NCI-H2196 (cell line): Measurements from ENCODE around the gene GIPC1.

Source experiments
- DNase-seq: peaks from one replicate; lab custom pipeline; 2025; ENCODE audit not compliant: unreplicated experiment; lab: John Stamatoyannopoulos, UW

Gene GIPC1

DNA sequence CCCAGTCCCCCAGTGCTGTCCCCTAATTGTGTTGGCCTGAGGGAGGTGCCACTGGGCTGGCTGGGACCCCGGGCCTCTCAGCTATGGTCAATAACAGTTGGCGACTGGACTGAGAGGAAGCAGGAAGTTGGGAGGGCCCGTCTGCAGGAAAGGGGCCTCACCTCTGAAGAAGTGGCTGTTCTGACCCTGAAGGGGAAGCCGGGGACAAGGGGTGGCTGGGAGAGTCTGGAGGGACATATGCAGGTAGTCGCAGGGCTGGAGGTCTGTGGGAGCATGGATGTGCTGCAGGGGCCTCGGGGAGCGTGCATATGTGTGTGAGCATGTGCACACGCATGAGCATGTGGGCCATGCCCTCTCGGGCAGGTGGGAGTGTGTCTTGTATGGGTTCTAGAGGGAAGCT, 56.9 kb downstream of the GIPC1 start:
- DNase-seq, result no peak

DNA sequence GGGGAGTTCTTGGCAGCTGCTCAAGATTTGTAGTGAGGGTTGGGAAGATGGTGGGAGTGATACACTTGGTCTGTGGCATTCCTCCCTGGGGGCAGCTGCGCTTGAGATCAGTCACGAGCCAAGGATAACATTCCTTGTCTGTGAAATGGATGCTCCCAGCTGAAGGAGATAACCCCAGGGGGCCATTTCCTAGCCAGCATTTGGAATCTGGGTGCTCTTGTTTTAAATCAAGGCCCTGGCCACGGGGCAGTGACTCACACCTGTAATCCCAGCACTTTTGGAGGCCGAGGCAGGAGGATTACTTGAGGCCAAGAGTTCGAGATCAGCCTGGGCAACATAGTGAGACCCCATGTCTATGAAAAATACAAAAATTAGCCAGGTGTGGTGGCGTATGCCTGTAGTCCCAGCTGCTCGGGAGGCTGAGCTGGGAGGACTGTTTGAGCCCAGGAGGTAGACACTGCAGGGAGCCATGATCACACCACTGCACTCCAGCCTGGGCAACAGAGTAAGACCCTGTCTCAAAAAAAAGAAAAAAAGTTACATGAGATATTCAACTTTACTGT, 58.3 kb downstream of the GIPC1 start:
- no peak for DNase-seq

DNA sequence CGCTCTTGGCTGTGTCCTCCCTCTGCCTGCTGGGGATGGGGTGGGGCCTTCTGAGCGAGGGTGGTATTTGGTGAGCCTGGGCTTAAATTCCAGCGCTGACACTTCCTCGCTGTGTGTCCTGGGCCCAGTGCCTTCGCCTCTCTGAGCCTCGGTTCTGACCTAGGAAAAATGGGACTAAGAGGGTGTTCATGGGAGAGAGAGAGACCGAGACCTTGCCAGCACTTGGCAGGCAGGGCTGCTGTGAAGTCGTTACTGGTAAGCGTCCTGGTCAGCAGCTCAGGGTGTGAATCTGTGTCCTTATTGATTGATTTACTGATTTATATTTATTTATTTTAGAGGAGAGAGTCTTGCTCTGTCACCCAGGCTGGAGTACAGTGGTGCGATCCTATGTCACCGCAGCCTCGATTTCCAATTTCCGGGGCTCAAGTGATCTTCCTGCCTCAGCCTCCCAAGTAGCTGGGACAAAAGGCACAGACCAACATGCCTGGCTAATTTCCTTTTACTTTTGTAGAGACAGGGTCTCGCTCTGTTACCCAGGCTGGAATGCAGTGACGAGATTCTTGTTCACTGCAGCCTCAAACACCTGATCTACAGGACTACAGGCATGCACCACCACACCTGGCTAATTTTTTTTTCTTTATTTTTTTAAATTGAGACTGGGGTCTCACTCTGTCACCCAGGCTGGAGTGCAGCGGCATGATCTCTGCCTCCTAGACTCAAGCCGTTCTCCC, 60.4 kb downstream of the GIPC1 start:
- no peak for DNase-seq

DNA sequence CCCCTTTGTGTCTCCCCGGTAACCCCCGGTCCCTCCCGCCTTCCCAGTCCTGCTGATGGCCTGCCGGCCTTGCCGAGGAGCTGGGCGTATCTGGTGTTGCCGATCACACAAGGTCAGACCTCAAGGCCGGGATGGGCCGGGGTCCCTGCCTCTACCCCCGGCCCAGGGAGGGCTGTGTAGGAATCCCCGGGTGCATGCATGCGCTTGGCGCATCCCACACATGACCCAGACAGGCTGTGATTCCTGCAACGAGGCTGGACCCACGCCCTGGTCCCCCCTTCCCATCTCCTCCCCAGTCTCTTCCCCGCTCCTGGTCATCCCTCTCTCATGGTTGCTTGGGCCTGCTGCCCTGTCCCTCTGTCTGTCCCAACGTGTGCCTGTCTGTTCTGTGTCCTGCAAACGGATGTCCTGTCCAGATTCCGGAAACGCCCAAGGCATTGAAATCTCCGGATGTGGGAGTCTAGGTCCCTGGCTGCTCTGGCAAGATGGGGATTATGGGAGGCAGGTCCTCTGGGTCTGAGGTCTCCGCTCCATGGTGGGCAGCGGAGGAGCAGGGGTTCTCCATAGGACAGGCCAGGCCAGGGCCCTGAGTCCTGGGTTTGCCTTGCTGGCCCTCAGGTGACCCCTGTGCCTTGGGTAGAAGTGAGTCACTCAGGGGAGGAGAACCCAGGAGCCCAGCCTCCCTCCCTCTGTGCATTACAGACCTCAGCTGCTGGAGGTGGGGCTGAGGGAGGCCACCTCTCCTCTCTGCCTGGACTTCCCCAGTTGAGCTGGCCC, 61.2 kb downstream of the GIPC1 start:
- peak; percentile 32 for DNase-seq

DNA sequence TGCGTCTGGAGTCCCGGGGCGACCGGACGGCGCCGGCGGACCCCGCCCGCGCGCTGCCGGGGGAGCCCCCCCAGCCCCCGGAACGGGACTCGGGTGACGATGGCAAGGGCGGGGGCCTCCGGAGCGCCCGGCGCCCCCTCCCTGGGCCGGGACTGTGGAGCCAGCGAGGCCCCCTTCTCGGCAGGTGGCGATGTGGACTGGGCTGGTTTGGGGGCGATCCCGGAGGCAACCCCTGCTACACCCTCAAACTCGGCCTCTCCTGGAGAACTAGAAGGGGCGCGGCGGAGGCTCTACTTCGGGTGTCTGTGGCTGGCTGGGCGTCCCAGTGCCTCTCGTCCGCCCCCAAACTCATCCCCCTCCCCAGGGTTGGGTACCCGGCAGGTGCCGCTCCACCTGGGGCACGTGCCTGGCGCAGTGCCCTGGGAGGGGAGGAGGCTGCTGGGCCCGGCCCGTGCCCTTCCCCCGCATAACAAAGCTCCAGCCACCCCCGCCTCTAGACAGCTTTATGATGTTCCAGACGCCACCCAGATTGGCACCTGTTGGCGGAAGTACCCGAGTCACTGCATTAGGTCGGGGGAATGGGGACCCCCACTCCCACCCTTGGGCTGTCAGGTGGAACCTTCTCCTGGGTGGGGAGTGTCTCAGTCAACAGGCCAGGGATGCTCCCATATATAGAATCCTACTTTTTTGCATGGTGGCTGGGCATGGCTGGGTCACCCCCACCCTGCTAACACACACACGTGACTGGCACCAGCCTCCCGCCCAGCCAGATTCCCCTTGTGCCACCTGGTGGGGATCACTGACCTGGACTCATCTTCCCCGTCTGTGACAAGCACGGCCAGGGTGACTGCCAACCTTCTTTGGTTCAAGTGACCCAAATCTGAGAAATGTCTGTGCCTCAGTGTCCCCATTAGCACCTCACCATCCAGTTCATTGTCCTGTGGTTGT, 62.1 kb downstream of the GIPC1 start:
- peak; percentile 91 for DNase-seq

DNA sequence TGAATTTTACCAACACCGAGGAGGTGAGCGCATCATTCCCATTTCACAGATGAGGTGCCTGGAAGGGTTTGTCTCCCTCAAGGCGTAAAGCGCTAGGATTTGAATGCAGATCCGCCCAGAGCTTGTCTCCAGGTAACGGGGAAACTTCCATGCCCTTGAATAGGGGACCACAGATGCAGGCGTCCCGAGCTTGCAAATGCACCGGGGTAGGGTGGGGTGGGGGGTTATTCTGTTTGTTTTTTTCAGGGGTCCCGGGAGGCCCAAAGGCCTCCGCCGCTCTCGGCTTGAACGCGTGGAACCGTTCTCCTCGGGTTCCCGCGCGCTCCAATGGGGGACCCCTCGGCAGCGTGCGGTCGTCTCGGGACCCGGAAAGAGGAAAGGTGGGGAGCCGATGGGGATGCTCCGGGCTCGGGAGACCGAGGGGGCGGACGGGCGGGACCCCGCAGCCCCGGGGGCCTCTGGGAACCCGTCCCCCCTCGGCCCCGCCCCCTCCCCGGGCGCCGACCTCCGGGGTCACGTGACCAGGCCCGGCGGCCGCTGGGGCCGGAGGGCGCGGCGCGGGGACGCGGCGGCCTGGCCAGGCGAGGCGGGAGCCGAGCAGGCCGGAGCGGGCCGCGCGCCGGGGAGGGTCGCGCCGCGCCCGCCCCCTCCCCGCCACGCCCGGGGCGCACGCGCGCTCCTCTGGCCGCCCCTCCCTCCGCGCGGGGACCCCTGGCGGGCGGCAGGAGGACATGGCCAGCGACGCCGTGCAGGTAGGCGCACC, 63.0 kb downstream of the GIPC1 start, which contains the start of gene PKN1:
PKN1 (plus strand) TSS at position 516 of the 763 bp plus-strand sequence; CDS start at position 732, 216 bp downstream.
- peak; percentile 77 for DNase-seq

DNA sequence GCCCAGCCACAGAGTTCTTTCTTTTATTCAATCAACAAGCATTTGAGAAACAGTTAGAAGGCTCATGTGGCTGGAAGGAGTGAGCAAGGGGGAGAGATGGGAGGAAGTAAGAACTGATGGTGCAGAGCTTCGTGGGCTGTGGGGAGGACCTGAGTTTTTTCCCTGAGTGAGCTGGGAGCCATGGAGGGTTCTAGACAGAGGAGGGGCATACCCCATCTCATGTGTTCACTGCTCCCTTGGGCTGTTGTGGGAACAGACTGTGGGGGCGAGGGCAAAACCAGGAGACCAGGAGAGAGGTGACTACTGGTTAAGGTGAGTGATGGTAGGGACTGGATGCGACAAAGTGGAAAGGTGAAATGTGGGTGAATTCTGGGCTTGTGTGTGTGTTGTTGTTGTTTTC, 65.2 kb downstream of the GIPC1 start:
- DNase-seq, result no peak

DNA sequence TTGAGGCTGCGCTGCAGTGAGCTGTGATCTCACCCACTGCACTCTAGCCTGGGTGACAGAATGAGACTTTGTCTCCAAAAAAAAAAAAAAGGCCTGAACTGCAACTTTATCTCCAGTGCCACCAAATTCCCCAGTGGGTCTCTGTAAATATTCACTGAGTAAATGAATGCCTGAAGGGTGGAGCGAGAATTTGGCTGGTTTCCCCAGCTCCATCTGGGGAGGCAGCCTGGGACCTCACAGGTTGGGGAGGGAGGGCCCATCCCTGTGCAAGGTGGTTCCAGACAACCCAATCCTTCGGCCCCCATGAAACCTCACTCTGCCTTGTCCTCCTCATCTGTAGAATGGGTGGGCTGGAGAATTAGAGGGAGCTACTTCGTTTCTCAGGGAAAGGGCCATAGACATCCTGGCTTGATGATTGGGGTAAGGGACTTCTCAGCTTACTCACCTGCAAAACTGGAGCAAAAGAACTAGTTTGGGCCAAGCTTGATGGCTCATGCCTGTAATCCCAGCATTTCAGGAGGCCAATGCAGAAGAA, 67.0 kb downstream of the GIPC1 start:
- no peak for DNase-seq
